ENCODE data around the gene MAB21L3. TPM values are rescaled to one million over a fixed set of nuclear protein-coding genes. Genes with fewer than 3 reads are reported as not detected.

The MAB21L3 gene
- total and polyA plus RNA-seq, 2 of the 13 experiments (the other 11 are each of a cell fraction or from before 2014, with no cell fraction given), result 0.55 to 4.1 TPM

DNA sequence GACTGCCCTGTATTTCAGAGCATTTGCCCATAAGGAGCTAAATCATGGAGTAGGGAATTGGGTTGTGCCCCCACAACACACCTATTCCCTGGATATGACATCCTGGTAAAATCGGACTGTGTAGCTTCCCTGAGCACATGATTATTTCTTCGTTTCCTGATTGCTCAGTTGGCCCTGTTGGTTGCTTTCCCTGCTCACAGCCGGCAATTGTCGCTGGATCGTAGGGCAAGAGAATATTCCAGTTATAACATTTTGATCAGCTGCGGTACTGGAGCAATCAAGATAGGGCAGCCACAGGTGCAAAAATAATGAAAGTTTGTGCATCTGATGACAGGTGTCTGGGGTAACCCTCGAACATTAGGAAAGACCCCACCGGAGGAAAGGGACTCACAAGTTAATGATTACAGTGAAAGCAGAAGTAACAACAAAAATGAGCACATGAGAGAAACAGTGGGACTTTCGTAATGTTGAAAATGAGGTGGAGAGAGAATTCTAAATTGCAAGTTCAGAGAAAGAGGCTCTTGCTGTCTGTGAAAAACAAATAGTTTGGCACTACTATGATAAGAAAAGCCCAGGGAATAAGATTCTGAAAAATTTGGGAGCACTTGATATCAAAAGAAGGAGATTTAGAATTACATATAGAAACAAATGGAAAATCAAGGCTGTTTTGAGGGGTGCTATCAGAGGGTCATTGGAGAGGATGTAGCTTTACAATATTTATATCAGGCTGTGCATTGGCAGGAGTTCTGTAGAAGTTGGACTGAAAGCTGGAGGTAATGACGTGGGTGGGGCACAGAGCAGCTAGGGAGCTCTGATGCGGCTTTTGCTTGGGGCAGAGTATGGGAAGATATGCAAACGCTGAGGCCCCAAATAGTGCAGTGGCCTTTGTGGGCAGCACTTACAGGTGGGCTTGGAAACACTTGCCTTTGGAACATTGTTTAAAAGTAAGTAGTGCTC is at the start of gene MAB21L3 (continued):
- TF ChIP-seq FOXP4 (CRISPR knock-in tag; IDR thresholded peaks at IDR 0.05) (no peak), ZBTB1 (CRISPR knock-in tag; IDR thresholded peaks at IDR 0.05; ENCODE audit: borderline replicate concordance) (no peak), TRIM24 (CRISPR knock-in tag; IDR thresholded peaks at IDR 0.05) (no peak), NPAS2 (CRISPR knock-in tag; IDR thresholded peaks at IDR 0.05; ENCODE audit: borderline replicate concordance) (no peak), GATAD1 (CRISPR knock-in tag; IDR thresholded peaks at IDR 0.05) (no peak), FOXO1 (CRISPR knock-in tag; IDR thresholded peaks at IDR 0.05) (no peak; the same call in 1 of the 2 replicates), ZNF746 (CRISPR knock-in tag; IDR thresholded peaks at IDR 0.05) (no peak), CCDC6 (CRISPR knock-in tag; IDR thresholded peaks at IDR 0.05) (no peak), ZNF605 (CRISPR knock-in tag; IDR thresholded peaks at IDR 0.05) (0 out of 2 replicates have a peak, but pooled peaks have one; percentile 29), ZNF44 (CRISPR knock-in tag; IDR thresholded peaks at IDR 0.05) (no peak), ZNF136 (CRISPR knock-in tag; IDR thresholded peaks at IDR 0.05; ENCODE audit: low read depth) (no peak), USF2 (IDR thresholded peaks at IDR 0.05; ENCODE audit: low read depth, low read length) (no peak), USF2 (CRISPR knock-in tag; IDR thresholded peaks at IDR 0.05; ENCODE audit: borderline replicate concordance) (no peak), ZNF75D (CRISPR knock-in tag; IDR thresholded peaks at IDR 0.05; ENCODE audit: borderline replicate concordance) (no peak), ELF3 (CRISPR knock-in tag; IDR thresholded peaks at IDR 0.05) (peak; percentile 15; the same call in 1 of the 2 replicates), ZNF484 (CRISPR knock-in tag; IDR thresholded peaks at IDR 0.05; ENCODE audit: borderline replicate concordance, low read depth) (no peak), EEA1 (CRISPR knock-in tag; IDR thresholded peaks at IDR 0.05; ENCODE audit: borderline replicate concordance) (no peak), ZNF782 (CRISPR knock-in tag; IDR thresholded peaks at IDR 0.05; ENCODE audit: borderline replicate concordance) (no peak), BCL6 (CRISPR knock-in tag; IDR thresholded peaks at IDR 0.05) (peak; percentile 88)
- TF ChIP-seq, protein P1, sequence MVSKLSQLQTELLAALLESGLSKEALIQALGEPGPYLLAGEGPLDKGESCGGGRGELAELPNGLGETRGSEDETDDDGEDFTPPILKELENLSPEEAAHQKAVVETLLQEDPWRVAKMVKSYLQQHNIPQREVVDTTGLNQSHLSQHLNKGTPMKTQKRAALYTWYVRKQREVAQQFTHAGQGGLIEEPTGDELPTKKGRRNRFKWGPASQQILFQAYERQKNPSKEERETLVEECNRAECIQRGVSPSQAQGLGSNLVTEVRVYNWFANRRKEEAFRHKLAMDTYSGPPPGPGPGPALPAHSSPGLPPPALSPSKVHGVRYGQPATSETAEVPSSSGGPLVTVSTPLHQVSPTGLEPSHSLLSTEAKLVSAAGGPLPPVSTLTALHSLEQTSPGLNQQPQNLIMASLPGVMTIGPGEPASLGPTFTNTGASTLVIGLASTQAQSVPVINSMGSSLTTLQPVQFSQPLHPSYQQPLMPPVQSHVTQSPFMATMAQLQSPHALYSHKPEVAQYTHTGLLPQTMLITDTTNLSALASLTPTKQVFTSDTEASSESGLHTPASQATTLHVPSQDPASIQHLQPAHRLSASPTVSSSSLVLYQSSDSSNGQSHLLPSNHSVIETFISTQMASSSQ (IDR thresholded peaks at IDR 0.05; ENCODE audit: low read depth), result peak; percentile 86
- TF ChIP-seq, protein P1 (CRISPR knock-in tag; IDR thresholded peaks at IDR 0.05; ENCODE audit: borderline replicate concordance), result no peak
